Liver (tissue), 3 donors: Measurements from ENCODE around the gene ALDH1A1.

Source experiments
- CTCF ChIP-seq: fragments of 150-350 bp; IDR thresholded peaks from 2 replicates; pipeline ENCODE4 v1.5.1; 2017; ENCODE audit warnings: improper control_type of control experiment, low read depth, low read length; ENCODE audit not compliant: missing input control
- GABPA ChIP-seq, 2 donors: IDR thresholded peaks in 1 of 2; conservative IDR thresholded peaks in 1 of 2; 2 replicates each; pipeline ENCODE4 v1.6.1; 2016; ENCODE audit warnings: antibody characterized with exemption in 2 of 2, mild to moderate bottlenecking in 1 of 2, moderate library complexity in 1 of 2
- HNF4A ChIP-seq, 2 donors: conservative IDR thresholded peaks; 2 replicates each; pipeline ENCODE4 v1.6.1; 2016; ENCODE audit warnings: antibody characterized with exemption in 2 of 2, mild to moderate bottlenecking in 2 of 2
- NR2F2 ChIP-seq: IDR thresholded peaks from 2 replicates; pipeline ENCODE4 v1.6.1; 2016; ENCODE audit warnings: antibody characterized with exemption
- RAD21 ChIP-seq, 2 donors: IDR thresholded peaks; 2 replicates each; pipeline ENCODE4 v1.6.1; 2016; ENCODE audit warnings: antibody characterized with exemption in 2 of 2, mild to moderate bottlenecking in 2 of 2
- REST ChIP-seq: IDR thresholded peaks from 2 replicates; pipeline ENCODE4 v1.6.1; 2016; ENCODE audit warnings: antibody characterized with exemption, mild to moderate bottlenecking
- RXRA ChIP-seq, 2 donors: IDR thresholded peaks; 2 replicates each; pipeline ENCODE4 v1.6.1; 2017 to 2018; ENCODE audit warnings: antibody characterized with exemption in 2 of 2, mild to moderate bottlenecking in 1 of 2
- SP1 ChIP-seq: IDR thresholded peaks from 2 replicates; pipeline ENCODE4 v1.6.1; 2018; ENCODE audit warnings: antibody characterized with exemption, mild to moderate bottlenecking
- TAF1 ChIP-seq: conservative IDR thresholded peaks from 2 replicates; pipeline ENCODE4 v1.6.1; 2016; ENCODE audit warnings: antibody characterized with exemption, mild to moderate bottlenecking
- YY1 ChIP-seq: IDR thresholded peaks from 2 replicates; pipeline ENCODE4 v1.6.1; 2016; ENCODE audit warnings: antibody characterized with exemption, mild to moderate bottlenecking
- ZBTB33 ChIP-seq: IDR thresholded peaks from 2 replicates; pipeline ENCODE4 v1.6.1; 2016; ENCODE audit warnings: antibody characterized with exemption
- TF ChIP-seq, protein P1 (sequence below): IDR thresholded peaks from 2 replicates; pipeline ENCODE4 v1.6.1; 2016; ENCODE audit warnings: antibody characterized with exemption
- donor health status: healthy.
- donor health status: healthy.

DNA sequence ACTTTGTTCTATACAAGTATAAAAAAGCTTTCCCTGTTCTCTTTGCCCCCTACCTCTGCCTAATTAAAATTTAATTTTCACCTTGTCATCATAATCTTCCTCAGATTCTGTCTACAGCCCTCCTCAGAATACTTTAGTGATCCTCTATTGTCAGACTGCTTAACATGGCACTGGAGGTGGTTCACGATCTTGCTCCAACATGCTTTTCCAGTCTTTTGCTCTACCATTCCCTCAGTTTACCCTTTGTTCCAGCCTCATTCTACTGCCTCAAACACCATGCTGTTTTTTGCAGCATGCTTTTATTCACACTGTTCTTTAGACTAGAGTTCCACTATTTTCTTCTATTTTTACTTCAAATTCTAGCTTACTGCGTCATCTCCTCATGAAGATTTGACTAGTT is 10.4 kb downstream of the ALDH1A1 start:
- TF ChIP-seq SP1 (no peak), CTCF (no peak), REST (no peak), RAD21 (IDR thresholded peaks at IDR 0.05) (no peak), NR2F2 (no peak), ZBTB33 (no peak), GABPA (IDR thresholded peaks at IDR 0.05 in 1 of 2, conservative IDR thresholded peaks at IDR 0.05 in 1 of 2) (no peak), YY1 (no peak), RXRA (IDR thresholded peaks at IDR 0.05) (no peak), HNF4A (conservative IDR thresholded peaks at IDR 0.05) (no peak), TAF1 (no peak)
- TF ChIP-seq, protein P1, sequence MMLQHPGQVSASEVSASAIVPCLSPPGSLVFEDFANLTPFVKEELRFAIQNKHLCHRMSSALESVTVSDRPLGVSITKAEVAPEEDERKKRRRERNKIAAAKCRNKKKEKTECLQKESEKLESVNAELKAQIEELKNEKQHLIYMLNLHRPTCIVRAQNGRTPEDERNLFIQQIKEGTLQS = no peak
